Testis (tissue), 3 donors: Measurements from ENCODE around the gene ZSCAN10. TPM values are rescaled to one million over a fixed set of nuclear protein-coding genes. Genes with fewer than 3 reads are reported as not detected.

Experiments
- DNase-seq: peaks from one replicate; pipeline ENCODE4 v3.0.0-alpha.2; 2019
- H3K27ac ChIP-seq, 2 donors: fragments of 200-600 bp; sonication (generic); one replicate each; pipeline ENCODE4 v1.5.1; 2019
- H3K27me3 ChIP-seq: fragments of 200-600 bp; sonication (generic); one replicate; pipeline ENCODE4 v1.5.1; 2019
- H3K36me3 ChIP-seq: fragments of 200-600 bp; sonication (generic); one replicate; pipeline ENCODE4 v1.5.1; 2017; ENCODE audit warnings: low read depth; ENCODE audit errors: missing control alignments
- H3K4me1 ChIP-seq: fragments of 200-600 bp; sonication (generic); one replicate; pipeline ENCODE4 v1.5.1; 2019
- H3K4me3 ChIP-seq, 2 donors: fragments of 200-600 bp; sonication (generic); one replicate each; pipeline ENCODE4 v1.5.1; 2017 to 2019
- H3K9me3 ChIP-seq: fragments of 200-600 bp; sonication (generic); one replicate; pipeline ENCODE4 v1.5.1; 2017
- CTCF ChIP-seq, 3 experiments: fragments of 450-650 bp in 2 of 3; fragments of 200-600 bp in 1 of 3; sonication (generic) in 1 of 3; IDR thresholded peaks; one replicate each; pipeline ENCODE4 v1.5.1; 2016 to 2019; ENCODE audit warnings: antibody characterized with exemption in 3 of 3, mild to moderate bottlenecking in 2 of 3, moderate library complexity in 1 of 3
- POLR2A ChIP-seq: fragments of 450-650 bp; IDR thresholded peaks from one replicate; pipeline ENCODE4 v1.6.1; 2017; ENCODE audit warnings: antibody characterized with exemption, mild to moderate bottlenecking, moderate library complexity
- WGBS, 2 donors: methylation state at CpG; one replicate each; pipeline ENCODE4 v1.1.5; 2018; 5-methylcytosine and 5-hydroxymethylcytosine counted together
- intact Hi-C: fragments of 100-400 bp; cut with DNase I; formaldehyde crosslinking; loops from one replicate; pipeline ENCODE4 v1.15.1; 2023; ENCODE audit warnings: low total_unique reads
- polyA plus RNA-seq: library from polyadenylated mRNA; stranded (reverse); fragments of 350-450 nt; fragmentation: Illumina TruSeq; extraction: RNeasy Lipid Tissue Mini Kit (QIAGEN cat#74804); gene quantifications from one replicate; pipeline ENCODE4 v1.2.3, GENCODE V29; 2014; ENCODE audit warnings: low read depth, low replicate concordance; ENCODE audit not compliant: insufficient read depth
- total RNA-seq, 2 donors: library from RNA; depleted of rRNA; stranded (reverse); fragments of >200 nt; gene quantifications; one replicate each; pipeline ENCODE4 v1.2.3, GENCODE V29; 2016

Gene ZSCAN10
- total and polyA plus RNA-seq, 3 donors from 2014 or later, result 0.79 to 0.93 (median 0.91) TPM

DNA sequence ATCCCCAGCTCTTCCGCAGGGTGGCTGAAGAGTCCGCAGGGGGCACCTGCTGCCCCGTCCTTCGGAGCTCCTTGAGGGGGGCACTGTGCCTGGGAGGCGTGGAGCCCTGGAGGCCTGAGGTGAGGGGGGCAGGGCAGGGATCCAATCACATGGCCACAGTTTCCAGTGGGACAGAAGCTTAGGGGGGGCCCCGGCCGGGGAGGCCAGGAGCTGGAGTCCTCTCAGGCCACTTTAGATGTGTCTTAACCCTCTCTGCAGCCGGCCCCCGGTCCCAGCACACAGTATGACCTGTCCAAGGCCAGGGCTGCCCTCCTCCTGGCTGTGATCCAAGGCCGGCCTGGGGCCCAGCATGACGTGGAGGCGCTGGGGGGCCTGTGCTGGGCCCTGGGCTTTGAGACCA is 46.6 kb upstream of the ZSCAN10 start:
- H3K4me3 ChIP-seq, result no peak overlapping the region
- no peak for TF ChIP-seq CTCF (IDR thresholded peaks at IDR 0.05)
- TF ChIP-seq POLR2A, result no peak
- intact Hi-C loops, result no loop called here
- no peaks in the 10 kb centered on the region for H3K9me3 ChIP-seq
- H3K27me3 ChIP-seq, result no peaks in the 10 kb centered on the region
- no peak overlapping the region for H3K27ac ChIP-seq
- peaks cover 6% of the 10 kb centered on the region for H3K4me1 ChIP-seq
- no peaks in the 10 kb centered on the region for H3K36me3 ChIP-seq
- WGBS, 2 donors, result 57 to 74% methylated on average over 3 to 12 of the region's 12 CpGs
- DNase-seq, result no peak

DNA sequence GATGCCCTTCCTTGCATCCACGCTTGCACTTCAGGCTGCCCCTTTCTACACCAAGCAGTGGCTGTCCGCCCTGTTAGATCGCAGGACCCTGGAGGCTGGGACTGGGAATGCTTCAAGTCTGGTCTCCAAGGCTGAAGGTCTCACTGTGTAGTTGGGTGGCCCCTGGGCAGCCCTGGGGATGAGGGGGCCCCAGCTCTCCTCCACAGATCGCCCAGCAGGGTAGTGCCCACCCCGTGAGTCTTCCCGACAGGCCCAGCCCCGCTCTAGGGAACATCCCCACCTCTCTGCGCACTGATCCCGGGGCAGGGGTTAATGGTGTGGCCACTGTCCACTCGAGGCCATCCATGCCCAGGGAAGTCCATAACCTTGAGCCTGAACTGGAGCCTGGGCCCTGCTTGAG is 46.1 kb upstream of the ZSCAN10 start:
- no peaks in the 10 kb centered on the region for H3K9me3 ChIP-seq
- no peak for TF ChIP-seq CTCF (IDR thresholded peaks at IDR 0.05)
- no peak for TF ChIP-seq POLR2A
- H3K27me3 ChIP-seq, result no peaks in the 10 kb centered on the region
- H3K36me3 ChIP-seq, result no peaks in the 10 kb centered on the region
- H3K4me3 ChIP-seq, result no peak overlapping the region
- peaks cover 6% of the 10 kb centered on the region for H3K4me1 ChIP-seq
- DNase-seq, result no peak
- intact Hi-C loops, result no loop called here
- no peak overlapping the region for H3K27ac ChIP-seq
- 88 to 100% methylated on average over 1 to 10 of the region's 10 CpGs for WGBS, 2 donors

DNA sequence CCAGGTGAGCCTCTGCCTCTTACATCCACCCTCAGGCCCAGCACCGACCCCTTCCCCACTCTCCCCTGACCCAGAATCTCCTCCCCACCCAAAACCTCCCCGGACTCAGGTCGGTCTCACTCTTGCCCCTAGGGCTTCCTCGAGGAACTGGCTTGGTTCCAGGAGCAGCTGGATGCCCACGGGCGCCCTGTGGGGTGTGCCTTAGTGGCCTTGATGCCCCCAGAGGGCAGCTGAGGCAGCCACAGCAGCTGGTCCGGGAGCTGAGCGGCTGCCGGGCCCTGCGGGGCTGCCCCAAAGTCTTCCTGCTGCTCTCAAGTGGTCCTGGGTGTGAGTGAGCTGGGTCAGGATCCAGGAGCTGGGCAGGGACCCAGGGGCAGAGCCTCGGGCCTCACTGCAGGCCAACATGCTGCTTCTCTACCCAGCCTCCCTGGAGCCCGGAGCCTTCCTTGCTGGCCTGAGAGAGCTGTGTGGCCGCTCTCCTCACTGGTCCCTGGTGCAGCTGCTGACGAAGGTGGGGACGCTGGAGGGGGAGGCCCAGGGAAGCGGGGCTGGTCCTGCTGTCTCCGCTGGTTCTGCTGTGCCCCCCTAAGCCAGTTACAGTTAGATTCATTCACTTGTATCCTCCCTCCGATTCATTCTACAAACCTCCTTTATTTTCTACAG is 45.4 kb upstream of the ZSCAN10 start:
- no peaks in the 10 kb centered on the region for H3K9me3 ChIP-seq
- no peaks in the 10 kb centered on the region for H3K36me3 ChIP-seq
- H3K27ac ChIP-seq, result no peak overlapping the region
- no peak overlapping the region for H3K4me3 ChIP-seq
- H3K27me3 ChIP-seq, result no peaks in the 10 kb centered on the region
- 77 to 80% methylated on average over 11 to 18 of the region's 18 CpGs for WGBS, 2 donors
- peaks cover 4% of the 10 kb centered on the region for H3K4me1 ChIP-seq
- intact Hi-C loops, result no loop called here
- no peak for DNase-seq
- no peak for TF ChIP-seq CTCF (IDR thresholded peaks at IDR 0.05)
- TF ChIP-seq POLR2A, result no peak

DNA sequence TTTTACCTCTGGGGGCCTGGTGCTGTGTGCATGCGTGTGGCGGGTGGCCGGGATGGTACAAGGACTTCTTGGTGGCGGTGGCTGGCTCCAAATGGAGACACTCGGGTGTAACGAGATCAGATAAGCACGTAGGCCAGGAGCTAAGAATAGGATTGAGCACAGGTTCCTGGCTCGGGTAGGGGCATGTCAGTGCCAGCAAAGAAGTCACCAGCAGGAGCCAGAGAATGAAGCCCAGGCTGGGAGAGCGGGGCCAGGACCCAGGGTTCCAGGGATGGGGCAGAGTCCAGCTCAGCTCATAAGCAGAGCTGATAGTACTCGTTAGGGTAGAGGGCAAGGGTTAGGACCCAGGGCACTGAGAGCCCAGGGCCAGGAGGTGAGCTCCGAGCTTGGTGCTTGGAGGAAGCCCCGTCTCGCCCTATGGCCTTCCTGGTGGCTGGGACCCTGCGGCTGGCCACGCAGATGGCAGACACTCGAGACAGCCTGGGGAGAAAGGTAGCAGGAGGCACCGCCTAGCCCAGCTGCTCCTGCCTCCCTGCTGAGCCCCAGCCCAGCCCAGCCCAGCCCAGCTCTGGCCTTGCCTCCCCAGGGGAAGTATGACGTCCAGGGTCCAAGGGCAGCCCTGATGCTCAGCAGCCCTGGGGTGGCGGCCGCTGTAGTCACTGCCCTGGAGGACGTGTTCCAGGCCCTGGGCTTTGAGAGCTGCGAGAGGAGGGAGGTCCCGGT is 44.7 kb upstream of the ZSCAN10 start:
- TF ChIP-seq POLR2A (no peak), CTCF (IDR thresholded peaks at IDR 0.05) (no peak)
- intact Hi-C loops, result no loop called here
- Histone ChIP-seq H3K27ac (no peak overlapping the region), H3K27me3 (no peaks in the 10 kb centered on the region), H3K9me3 (no peaks in the 10 kb centered on the region), H3K4me1 (no peaks in the 10 kb centered on the region), H3K4me3 (no peak overlapping the region), H3K36me3 (no peaks in the 10 kb centered on the region)
- WGBS, 2 donors, result 85 to 88% methylated on average over 19 to 23 of the region's 23 CpGs
- DNase-seq, result no peak
